GM19023 (cell line): Measurements from ENCODE around the gene MAP1B.

ENCODE experiments used
- ATAC-seq: cut with Tn5 transposase; IDR thresholded peaks from one replicate; pipeline ENCODE4 v1.9.1; 2021; ENCODE audit warnings: mild to moderate bottlenecking, moderate library complexity; ENCODE audit not compliant: unreplicated experiment

The MAP1B gene

DNA sequence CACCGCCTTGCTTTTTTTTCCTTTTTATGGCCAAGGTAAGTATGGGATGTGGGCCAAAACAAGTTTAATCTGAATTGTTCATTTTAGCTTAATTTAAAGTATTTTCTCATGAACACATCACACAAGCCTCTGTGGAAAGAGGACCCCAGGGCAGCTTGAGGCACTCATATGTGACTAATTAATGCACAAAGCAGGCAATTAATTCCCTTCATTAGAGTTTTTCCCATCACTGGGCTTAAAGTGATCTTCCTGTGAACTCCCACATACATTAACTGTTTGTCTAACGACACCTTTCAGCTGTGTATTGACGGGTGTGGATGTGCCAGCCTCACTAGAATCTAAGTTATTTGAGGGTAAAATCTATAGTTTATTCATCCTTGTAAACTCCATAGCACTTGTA is 109.5 kb downstream of the MAP1B start:
- no peak for ATAC-seq

- ATAC-seq: no peak
Measured at GRCh38 chr5:72221099-72221498, 113.8 kb downstream of the MAP1B start.

DNA sequence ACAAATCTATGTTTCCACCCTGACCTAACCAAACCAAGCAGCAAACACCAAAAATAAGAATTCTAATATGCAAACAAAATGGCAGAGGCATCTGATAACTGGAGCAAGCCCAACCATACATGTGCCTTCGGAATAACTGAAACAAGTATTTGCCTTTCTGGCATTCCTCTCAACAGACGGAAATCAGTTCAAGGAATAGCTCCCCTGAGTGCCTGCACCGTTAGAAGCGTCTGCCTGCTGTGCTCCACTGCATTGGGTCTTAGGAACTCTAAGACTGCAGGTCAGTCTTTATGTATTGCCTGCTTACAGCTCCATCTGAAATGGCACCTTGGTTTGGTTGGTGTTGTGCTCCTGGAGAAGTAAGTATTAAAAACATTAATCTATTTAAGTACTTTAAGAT is 114.3 kb downstream of the MAP1B start:
- no peak for ATAC-seq

- no peak for ATAC-seq
Measured at GRCh38 chr5:72222521-72222920, 115.2 kb downstream of the MAP1B start.

GRCh38 chr5:72223371-72223770 is 116.1 kb downstream of the MAP1B start:
- no peak for ATAC-seq

- ATAC-seq: no peak
Measured at GRCh38 chr5:72224946-72225463, 117.7 kb downstream of the MAP1B start.

DNA sequence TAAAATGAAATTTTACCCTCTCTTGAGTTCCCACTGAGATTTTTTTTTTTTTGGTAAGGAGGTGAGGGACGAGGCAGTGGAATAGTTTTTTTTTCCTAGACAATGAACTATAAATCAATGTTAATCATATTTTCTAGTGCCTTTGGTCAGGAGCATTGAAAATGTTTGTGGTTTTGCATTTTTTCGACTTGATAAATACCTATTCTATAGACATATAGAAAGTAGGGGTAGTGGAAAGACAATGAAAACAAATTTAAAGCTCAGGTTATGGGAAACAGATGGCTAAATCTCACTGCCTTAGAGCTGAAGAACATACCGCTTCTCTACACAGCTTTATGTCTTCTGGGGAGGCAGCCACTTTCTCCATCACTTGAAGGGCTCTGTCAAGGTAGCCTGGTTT is 118.5 kb downstream of the MAP1B start:
- ATAC-seq: no peak

DNA sequence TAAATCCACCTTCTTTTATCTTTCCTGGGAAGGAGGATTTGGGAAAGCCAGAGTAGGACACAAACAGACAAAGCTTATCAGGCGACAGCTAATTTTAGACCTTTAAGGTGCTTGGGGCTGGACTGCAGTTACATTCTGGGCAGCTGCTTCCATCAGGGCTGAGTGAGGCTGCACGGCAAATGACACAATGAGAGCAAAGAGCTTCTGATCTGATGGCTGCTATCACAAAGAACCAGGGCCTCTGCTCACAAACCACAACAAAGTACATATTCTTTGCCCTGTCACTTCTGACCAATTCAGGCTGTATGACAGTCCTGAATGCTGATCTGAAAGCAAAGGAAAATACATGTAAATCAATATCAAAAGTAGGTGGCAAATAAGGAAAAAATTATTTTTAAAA is 119.7 kb downstream of the MAP1B start:
- no peak for ATAC-seq

GRCh38 chr5:72228960-72229359 is 121.7 kb downstream of the MAP1B start:
- no peak for ATAC-seq

- ATAC-seq: no peak
Measured at GRCh38 chr5:72231991-72232703, 124.9 kb downstream of the MAP1B start.

DNA sequence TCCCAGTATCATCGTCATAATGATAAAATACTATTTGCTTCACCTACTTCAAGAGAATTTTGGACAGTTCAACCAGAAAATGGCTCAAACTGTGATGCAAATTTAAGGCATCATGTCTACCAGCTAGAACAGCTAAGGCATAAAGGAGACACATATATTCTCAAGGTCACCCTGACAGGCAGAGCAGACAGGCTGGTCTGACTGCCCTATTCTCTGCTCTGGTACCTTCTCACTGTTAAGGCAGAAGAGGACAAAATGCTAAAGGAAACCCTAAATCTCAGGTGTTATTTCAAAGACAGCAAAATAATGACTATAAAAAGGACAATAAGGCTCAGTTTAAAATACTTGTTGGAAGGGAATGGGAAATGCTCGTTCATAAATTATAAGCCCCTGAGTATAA is 125.6 kb downstream of the MAP1B start:
- no peak for ATAC-seq

DNA sequence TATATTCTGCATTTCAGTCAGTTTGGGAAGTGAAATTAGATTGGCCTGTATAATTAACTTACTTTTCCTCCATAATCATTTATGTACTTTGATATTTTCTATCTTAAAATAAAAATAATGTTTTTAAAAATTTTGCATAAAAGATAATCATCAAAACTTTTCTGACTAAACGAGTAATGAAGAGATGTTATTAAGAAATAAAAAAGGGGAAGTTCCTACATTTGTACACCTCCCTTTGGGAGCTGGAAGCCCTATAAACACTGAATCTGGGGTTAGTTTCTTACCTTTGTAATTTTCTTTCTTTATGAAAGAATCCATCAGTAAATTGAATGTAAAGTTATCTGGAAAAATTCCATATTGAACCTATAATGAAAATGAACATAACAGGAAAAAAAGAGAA is 126.6 kb downstream of the MAP1B start:
- ATAC-seq: no peak

- ATAC-seq: peak; percentile 72
Measured at GRCh38 chr5:72234265-72234700, 127.0 kb downstream of the MAP1B start.

GRCh38 chr5:72234868-72235267 is 127.6 kb downstream of the MAP1B start:
- no peak for ATAC-seq

GRCh38 chr5:72235725-72236124 is 128.4 kb downstream of the MAP1B start:
- no peak for ATAC-seq

DNA sequence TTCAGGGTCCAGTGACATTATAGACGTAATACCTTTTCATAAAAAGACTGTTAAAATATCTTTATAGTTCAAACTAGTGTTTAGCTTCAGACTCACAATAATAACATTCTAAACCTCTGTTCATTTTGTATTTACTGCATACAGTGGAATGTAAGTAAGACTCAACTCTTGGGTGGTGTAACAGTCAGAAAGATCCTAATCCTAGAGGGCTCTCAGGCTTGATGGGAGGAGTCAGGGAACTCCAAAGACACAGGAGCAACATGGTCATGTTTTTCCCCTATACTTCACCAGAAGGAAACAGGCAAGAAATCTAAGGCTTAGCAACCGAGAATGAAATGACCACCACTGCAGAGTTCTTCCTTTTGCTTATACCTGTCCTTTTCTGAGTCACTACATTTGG is 130.1 kb downstream of the MAP1B start:
- ATAC-seq: no peak

DNA sequence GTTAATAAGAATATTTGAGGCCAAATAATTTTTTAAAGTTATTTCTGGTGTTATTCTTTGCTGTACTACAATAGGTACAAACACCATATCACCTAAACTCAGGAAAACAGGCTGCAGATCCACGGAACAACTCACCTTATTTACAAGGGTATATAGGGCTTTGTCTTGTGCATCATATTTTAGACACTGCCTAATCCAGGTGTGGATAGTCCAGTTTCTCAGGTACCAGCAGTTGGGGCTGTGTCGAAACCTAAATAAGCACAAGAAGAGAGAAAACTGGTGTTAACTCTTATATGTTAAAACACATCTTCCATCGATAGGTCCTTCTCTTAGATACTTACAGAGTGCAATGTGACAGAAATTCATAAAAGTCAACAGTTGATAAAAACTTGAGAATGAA is 130.6 kb downstream of the MAP1B start:
- no peak for ATAC-seq

DNA sequence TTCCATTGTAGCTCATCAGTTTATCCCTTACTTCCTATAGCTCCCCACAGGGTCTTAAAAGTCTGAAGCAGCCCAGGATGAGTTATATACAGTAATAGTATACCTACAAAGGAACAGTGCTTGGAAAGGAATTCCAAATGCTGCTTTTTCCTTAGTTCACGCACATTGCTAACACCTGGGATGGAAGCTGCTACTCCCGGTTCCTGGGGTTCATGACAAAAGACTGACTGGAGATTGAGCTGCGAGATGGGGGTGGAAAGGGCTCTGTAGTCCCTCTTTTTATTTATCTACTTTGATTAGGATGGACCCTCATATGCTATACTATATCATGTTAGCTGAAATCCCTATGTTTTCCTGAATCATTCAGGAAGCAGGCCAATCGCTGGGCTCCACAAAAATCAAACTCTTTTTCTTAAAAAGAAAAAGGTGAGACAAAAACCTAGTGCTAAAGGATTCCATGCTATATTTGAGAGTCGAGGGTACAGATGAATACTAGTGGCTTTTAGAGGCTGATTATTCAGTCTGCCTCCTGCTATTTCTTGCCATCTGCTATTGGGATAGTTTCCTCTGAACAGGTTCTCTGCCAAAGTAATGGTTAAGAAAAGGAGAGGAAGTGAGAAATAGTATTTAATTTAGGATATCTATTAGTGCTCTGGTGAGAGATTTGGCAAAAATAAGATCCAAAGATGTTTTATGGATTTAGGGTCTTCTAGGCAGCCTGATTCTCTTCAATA is 131.6 kb downstream of the MAP1B start:
- no peak for ATAC-seq

DNA sequence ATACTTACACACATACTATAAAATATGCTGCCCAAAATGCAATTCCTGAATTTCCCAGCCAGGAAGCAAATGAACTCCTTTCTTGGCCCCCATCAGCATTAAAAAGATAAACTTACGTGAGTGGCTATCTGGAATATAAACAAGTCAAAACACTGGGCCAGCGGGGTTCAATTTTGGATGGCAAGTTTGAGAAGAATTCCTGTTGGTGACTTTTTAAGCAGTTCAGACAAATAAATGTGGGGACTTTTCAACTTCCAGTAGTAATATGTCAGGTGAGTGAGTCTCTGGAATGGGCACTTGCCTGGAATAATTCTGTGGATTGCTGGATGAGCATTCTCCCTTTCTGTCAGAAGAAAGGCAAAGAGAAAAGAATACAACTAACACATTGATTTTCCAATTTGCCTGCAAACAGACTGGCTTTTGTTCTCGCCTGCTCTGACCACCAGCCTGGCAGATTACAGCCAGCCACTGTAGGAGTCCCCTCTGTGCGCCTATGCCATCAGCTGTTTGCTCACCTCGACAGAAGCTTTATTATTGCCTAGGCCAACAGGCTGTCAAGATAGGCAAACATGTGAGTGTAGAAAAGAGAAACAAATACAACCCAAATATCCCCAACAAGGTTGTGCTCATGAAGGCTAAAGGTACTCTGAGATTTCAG is 134.2 kb downstream of the MAP1B start:
- ATAC-seq: no peak

GRCh38 chr5:72242796-72243475 is 135.7 kb downstream of the MAP1B start:
- no peak for ATAC-seq

- no peak for ATAC-seq
Measured at GRCh38 chr5:72243706-72244105, 136.4 kb downstream of the MAP1B start.
